GM21390 (cell line): ENCODE data around the gene BLVRA.

Source experiments
- ATAC-seq: cut with Tn5 transposase; IDR thresholded peaks from one replicate; pipeline ENCODE4 v1.9.1; 2021; ENCODE audit not compliant: unreplicated experiment

BLVRA gene

DNA sequence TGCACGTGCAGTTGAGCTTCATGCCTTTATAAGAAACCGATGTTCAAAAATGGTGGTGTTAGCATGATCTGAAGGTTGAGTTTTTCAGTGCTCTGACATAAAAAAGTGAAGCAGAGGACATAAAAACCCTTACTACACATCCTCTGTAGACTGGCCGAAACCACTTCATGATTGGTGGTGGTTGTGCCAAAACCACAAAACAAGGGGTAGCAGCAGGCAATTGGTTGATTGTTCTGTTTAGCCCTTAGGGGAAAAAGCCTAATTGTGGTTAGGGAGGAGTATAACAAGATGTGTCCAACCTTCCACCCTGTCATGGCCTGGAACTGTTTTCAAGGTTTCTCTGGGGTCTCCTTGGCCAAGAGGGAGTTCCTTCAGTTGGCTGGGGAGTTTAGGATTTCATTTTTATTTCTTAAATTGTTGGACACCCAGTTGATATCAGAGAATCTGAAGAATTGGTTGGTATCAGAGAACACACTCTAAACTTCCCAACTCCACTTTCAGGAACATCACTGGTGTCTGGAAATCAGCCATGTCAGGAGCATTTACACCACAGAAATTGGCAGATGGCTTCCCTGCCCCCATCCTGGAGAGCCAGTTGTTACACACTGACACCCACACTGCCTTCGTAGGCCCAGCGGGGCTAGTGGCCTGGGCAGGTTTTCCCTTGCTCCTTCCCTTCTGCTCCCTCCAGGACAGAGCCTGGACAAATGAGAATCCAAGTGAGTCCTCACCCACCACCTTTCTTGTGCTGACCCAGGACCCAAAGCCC is 92.1 kb downstream of the BLVRA start:
- no peak for ATAC-seq

DNA sequence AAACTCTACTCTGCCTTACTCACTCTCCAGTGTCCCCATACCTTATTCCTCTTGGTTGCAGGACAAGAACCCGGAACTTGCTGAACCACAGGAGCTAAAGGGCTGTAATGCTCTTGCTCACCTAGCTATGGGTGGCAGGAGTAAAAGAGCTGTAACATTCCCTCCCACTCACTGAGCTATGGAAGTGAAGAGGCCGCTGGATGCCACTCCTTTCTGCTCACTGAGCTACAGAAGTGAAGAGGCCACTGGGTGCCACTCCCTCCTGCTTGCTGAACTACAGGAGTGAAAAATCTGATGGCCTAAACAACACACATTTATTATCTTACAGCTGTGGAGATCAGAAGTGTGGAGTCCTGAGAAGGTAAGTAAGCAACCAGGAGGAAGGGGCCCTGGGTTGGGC is 93.3 kb downstream of the BLVRA start:
- no peak for ATAC-seq

DNA sequence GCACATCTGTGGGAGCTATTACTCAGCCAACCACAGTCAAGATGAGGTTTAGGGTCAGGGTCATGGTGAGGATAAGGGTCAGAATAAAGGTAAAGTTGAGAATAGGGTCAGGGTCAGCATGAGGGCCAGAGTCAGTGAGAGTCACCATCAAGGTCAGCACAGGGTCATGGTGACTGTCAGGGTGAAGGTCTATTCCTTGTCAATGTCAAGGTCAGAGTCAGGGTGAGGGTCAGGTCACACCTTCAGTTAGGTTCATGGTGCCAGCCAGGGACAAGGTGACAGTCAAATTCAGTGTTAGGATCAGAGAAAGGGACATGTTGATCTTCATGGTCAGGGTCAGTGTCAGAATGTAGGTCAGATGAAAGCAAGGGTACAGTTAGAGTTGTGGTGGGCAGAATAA is 96.7 kb downstream of the BLVRA start:
- no peak for ATAC-seq

GRCh38 chr7:43856316-43856715 is 97.8 kb downstream of the BLVRA start:
- no peak for ATAC-seq
